Measurements from ENCODE around the gene RUBCN.
"Not testable (repeated sequence)": the region's sequence is repeated elsewhere in the genome, so short reads cannot be mapped to it uniquely, and the experiment has no call there.

GRCh38 chr3:197654090-197654997, 82.4 kb downstream of the RUBCN start:
- TF ChIP-seq EZH2 (IDR thresholded peaks at IDR 0.05; ENCODE audit: low read length): not testable (repeated sequence)
- TF ChIP-seq, protein P1, sequence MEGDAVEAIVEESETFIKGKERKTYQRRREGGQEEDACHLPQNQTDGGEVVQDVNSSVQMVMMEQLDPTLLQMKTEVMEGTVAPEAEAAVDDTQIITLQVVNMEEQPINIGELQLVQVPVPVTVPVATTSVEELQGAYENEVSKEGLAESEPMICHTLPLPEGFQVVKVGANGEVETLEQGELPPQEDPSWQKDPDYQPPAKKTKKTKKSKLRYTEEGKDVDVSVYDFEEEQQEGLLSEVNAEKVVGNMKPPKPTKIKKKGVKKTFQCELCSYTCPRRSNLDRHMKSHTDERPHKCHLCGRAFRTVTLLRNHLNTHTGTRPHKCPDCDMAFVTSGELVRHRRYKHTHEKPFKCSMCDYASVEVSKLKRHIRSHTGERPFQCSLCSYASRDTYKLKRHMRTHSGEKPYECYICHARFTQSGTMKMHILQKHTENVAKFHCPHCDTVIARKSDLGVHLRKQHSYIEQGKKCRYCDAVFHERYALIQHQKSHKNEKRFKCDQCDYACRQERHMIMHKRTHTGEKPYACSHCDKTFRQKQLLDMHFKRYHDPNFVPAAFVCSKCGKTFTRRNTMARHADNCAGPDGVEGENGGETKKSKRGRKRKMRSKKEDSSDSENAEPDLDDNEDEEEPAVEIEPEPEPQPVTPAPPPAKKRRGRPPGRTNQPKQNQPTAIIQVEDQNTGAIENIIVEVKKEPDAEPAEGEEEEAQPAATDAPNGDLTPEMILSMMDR (optimal IDR thresholded peaks at IDR 0.05 in 1 of 3, IDR thresholded peaks at IDR 0.05 in 1 of 3, conservative IDR thresholded peaks at IDR 0.05 in 1 of 3; ENCODE audit: extremely low read depth in 1 of 3, insufficient read depth in 2 of 3, low read length in 3 of 3): not testable (repeated sequence)
